GM12878 (cell line): ENCODE results near the gene KLF4. TPM values are rescaled to one million over a fixed set of nuclear protein-coding genes. Genes with fewer than 3 reads are reported as not detected.

Source experiments
- ATAC-seq: fragments of 200-7000 bp; cut with Tn5 transposase; 3 replicates; pipeline ENCODE4 v1.9.1; 2020; ENCODE audit warnings: mild to moderate bottlenecking, moderate library complexity
- BruUV-seq: library from RNA; stranded (reverse); fragments of 400-500 nt; replicated peaks from 2 replicates; lab custom pipeline; 2021; lab: Mats Ljungman, UMichigan
- CTCF ChIA-PET: fragments of 300-600 bp; sonication (Branson Sonifier 250); formaldehyde crosslinking; extraction: SDS; loops from one replicate; lab custom pipeline; 2021; ENCODE audit warnings: inconsistent platforms; lab: Yijun Ruan, JAX
- POLR2A ChIA-PET: fragments of 350-600 bp; formaldehyde crosslinking; extraction: SDS; loops from one replicate; lab custom pipeline; 2021; ENCODE audit warnings: inconsistent platforms; lab: Charles Lee
- RAD21 ChIA-PET: fragments of 300-600 bp; sonication (Branson Sonifier 250); formaldehyde crosslinking; loops from one replicate; lab custom pipeline; 2023; ENCODE audit warnings: antibody characterized with exemption; ENCODE audit not compliant: unreplicated experiment; lab: Charles Lee
- SMC1A ChIA-PET: fragments of 300-600 bp; sonication (Branson Sonifier 250); formaldehyde crosslinking; loops from one replicate; lab custom pipeline; 2023; ENCODE audit not compliant: unreplicated experiment, uncharacterized antibody; lab: Charles Lee
- DNase-seq: peaks from one replicate; pipeline ENCODE4 v3.0.0-alpha.2; 2011; ENCODE audit warnings: low read depth, low spot score
- FAIRE-seq: peaks from 3 replicates; lab custom pipeline; 2011; peaks lifted over from hg19 to GRCh38; lab: Jason Lieb, UNC
- H2AFZ ChIP-seq: 2 replicates; pipeline ENCODE4 v1.6.0; 2011; ENCODE audit warnings: low read depth, low read length, control low read depth; ENCODE audit not compliant: control insufficient read depth
- H3K27ac ChIP-seq: 2 replicates; pipeline ENCODE4 v1.5.1; 2011; ENCODE audit warnings: control low read depth; ENCODE audit not compliant: control insufficient read depth, insufficient read depth
- H3K27me3 ChIP-seq, 2 experiments: replicated peaks in 1 of 2; 2 replicates each; pipeline versions ENCODE4 v1.6.0 to v1.6.1; 2011; ENCODE audit warnings: low read length in 1 of 2; ENCODE audit not compliant: control insufficient read depth in 2 of 2, insufficient read depth in 2 of 2
- H3K36me3 ChIP-seq, 2 experiments: 2 replicates each; pipeline ENCODE4 v1.5.1; 2011; ENCODE audit warnings: low read length in 1 of 2; ENCODE audit not compliant: control insufficient read depth in 2 of 2, insufficient read depth in 2 of 2
- H3K4me1 ChIP-seq: 2 replicates; pipeline ENCODE4 v1.6.1; 2011; ENCODE audit warnings: mild to moderate bottlenecking, low read length, moderate library complexity, mixed read lengths; ENCODE audit not compliant: control insufficient read depth, insufficient read depth
- H3K4me2 ChIP-seq: 2 replicates; pipeline ENCODE4 v1.6.0; 2011; ENCODE audit warnings: control low read depth; ENCODE audit not compliant: control insufficient read depth, insufficient read depth
- H3K4me3 ChIP-seq: fragments of 200-600 bp; sonication (generic); 2 replicates; pipeline ENCODE4 v1.5.1; 2016
- H3K79me2 ChIP-seq: 2 replicates; pipeline ENCODE4 v1.6.0; 2011; ENCODE audit warnings: low read length; ENCODE audit not compliant: control insufficient read depth, insufficient read depth
- H3K9ac ChIP-seq: 2 replicates; pipeline ENCODE4 v1.8.0; 2011; ENCODE audit warnings: low read length, control low read depth, mixed read lengths; ENCODE audit not compliant: control insufficient read depth, insufficient read depth
- H3K9me3 ChIP-seq: replicated peaks from 3 replicates; pipeline ENCODE4 v1.5.1; 2011; ENCODE audit warnings: mild to moderate bottlenecking, low read length; ENCODE audit not compliant: control insufficient read depth, insufficient read depth
- H4K20me1 ChIP-seq: 2 replicates; pipeline ENCODE4 v1.6.0; 2011; ENCODE audit not compliant: control insufficient read depth, insufficient read depth
- BMI1 ChIP-seq: fragments of 450-650 bp; IDR thresholded peaks from 2 replicates; pipeline ENCODE4 v1.6.1; 2016; ENCODE audit warnings: mild to moderate bottlenecking, moderate library complexity, borderline replicate concordance
- CHD1 ChIP-seq: IDR thresholded peaks from 2 replicates; pipeline ENCODE4 v1.6.1; 2012; ENCODE audit warnings: low read depth, low read length, improper control_type of control experiment
- CREB1 ChIP-seq: IDR thresholded peaks from 2 replicates; pipeline ENCODE4 v1.6.1; 2012; ENCODE audit warnings: low read depth, mild to moderate bottlenecking, inconsistent platforms
- EED ChIP-seq: sonication (generic); IDR thresholded peaks from 2 replicates; pipeline ENCODE4 v1.6.1; 2016; ENCODE audit warnings: antibody characterized with exemption, low read depth
- EP300 ChIP-seq, 2 experiments: fragments of 150-350 bp in 1 of 2; IDR thresholded peaks; 2 replicates each; pipeline ENCODE4 v1.6.1; 2011 to 2012; ENCODE audit warnings: low read depth in 2 of 2, low read length in 2 of 2, borderline replicate concordance in 1 of 2, improper control_type of control experiment in 1 of 2, inconsistent platforms in 1 of 2; ENCODE audit not compliant: control insufficient read depth in 1 of 2
- HCFC1 ChIP-seq: fragments of 150-350 bp; IDR thresholded peaks from 2 replicates; pipeline ENCODE4 v1.6.1; 2014; ENCODE audit warnings: low read length
- MEF2B ChIP-seq: fragments of 450-650 bp; IDR thresholded peaks from 2 replicates; pipeline ENCODE4 v1.6.1; 2018; ENCODE audit warnings: mild to moderate bottlenecking, moderate library complexity; ENCODE audit not compliant: partially characterized antibody, poor library complexity, severe bottlenecking
- MYC ChIP-seq: IDR thresholded peaks from 2 replicates; pipeline ENCODE4 v1.6.1; 2011; ENCODE audit warnings: mild to moderate bottlenecking, low read length, moderate library complexity, inconsistent platforms; ENCODE audit not compliant: insufficient read depth, insufficient replicate concordance, insufficient read length, severe bottlenecking
- PAX5 ChIP-seq: IDR thresholded peaks from 2 replicates; pipeline ENCODE4 v1.6.1; 2011; ENCODE audit warnings: low read depth, low read length, borderline replicate concordance
- POLR2AphosphoS5 ChIP-seq: IDR thresholded peaks from 2 replicates; pipeline ENCODE4 v1.6.1; 2011; ENCODE audit warnings: mild to moderate bottlenecking, low read length, inconsistent platforms
- RAD51 ChIP-seq: fragments of 450-650 bp; IDR thresholded peaks from 2 replicates; pipeline ENCODE4 v1.6.1; 2016; ENCODE audit warnings: moderate library complexity, mild to moderate bottlenecking, inconsistent platforms
- REST ChIP-seq: IDR thresholded peaks from 2 replicates; pipeline ENCODE4 v1.6.1; 2012; ENCODE audit warnings: mild to moderate bottlenecking, low read depth, low read length
- TAF1 ChIP-seq: IDR thresholded peaks from 2 replicates; pipeline ENCODE4 v1.6.1; 2011; ENCODE audit warnings: mild to moderate bottlenecking, low read depth, low read length, borderline replicate concordance
- YBX1 ChIP-seq: fragments of 450-650 bp; IDR thresholded peaks from 2 replicates; pipeline ENCODE4 v1.6.1; 2016; ENCODE audit warnings: antibody characterized with exemption
- WGBS: methylation state at CpG from one replicate; pipeline ENCODE4 v1.1.6; 2016; ENCODE audit warnings: low lambda C conversion rate; ENCODE audit not compliant: insufficient replicate concordance, insufficient coverage; ENCODE audit errors: missing lambda C conversion rate; 5-methylcytosine and 5-hydroxymethylcytosine counted together
- in situ Hi-C: fragments of 300-500 bp; cut with MboI; formaldehyde crosslinking; loops from 9 replicates; pipeline ENCODE4 v1.14.3; 2018; ENCODE audit warnings: mixed read lengths
- intact Hi-C: fragments of 100-400 bp; cut with micrococcal nuclease; formaldehyde crosslinking; loops from one replicate; pipeline ENCODE4 v1.14.2; 2022; ENCODE audit not compliant: unreplicated experiment
- polyA plus RNA-seq, 11 experiments: library from polyadenylated mRNA; depleted of rRNA in 4 of 11; unstranded in 6 of 11; stranded (reverse) in 5 of 11; fragments of >200 nt; fragmentation: Nextera tagmentation in 4 of 11; fragmentation: Illumina TruSeq in 1 of 11; extraction: Ambion mirVana in 4 of 11; extraction: Trizol in 1 of 11; gene quantifications; 1 replicate in 1 of 11; 2 replicates in 10 of 11; pipeline versions ENCODE4 v1.2.1 to v1.2.3, GENCODE V29; 2011 to 2016; ENCODE audit warnings: inconsistent platforms in 2 of 11, missing spikeins in 2 of 11, low read depth in 1 of 11
- total RNA-seq, 4 experiments: library from RNA; depleted of rRNA in 3 of 4; stranded (reverse); fragments of >200 nt in 3 of 4; fragmentation: Illumina TruSeq in 1 of 4; extraction: Trizol in 1 of 4; gene quantifications; 2 replicates each; pipeline versions ENCODE4 v1.2.1 to v1.2.3, GENCODE V29; 2013 to 2021

The KLF4 gene
- total and polyA plus RNA-seq, 10 of the 15 experiments (the other 5 are each of a cell fraction or from before 2014, with no cell fraction given): 0.03 to 0.40 (median 0.10) TPM; not detected in 1

- SMC1A ChIA-PET: no interaction called here
Measured at GRCh38 chr9:107504585-107505455, 15.3 kb upstream of the KLF4 start.

More at GRCh38 chr9:107504585-107505455, 15.3 kb upstream of the KLF4 start:
- Histone ChIP-seq H3K27ac (no peak overlapping the region), H3K36me3 (no peaks in the 10 kb centered on the region), H3K4me2 (no peak overlapping the region), H3K4me1 (no peaks in the 10 kb centered on the region), H4K20me1 (no peaks in the 10 kb centered on the region), H2AFZ (no peak overlapping the region), H3K4me3 (no peak overlapping the region), H3K79me2 (no peaks in the 10 kb centered on the region)
- POLR2A ChIA-PET: interaction anchor here (0.7 kb wide), 1 partner anchor 126 kb away, joined by 6 read pairs; no protein-coding TSS in a partner anchor
- CTCF ChIA-PET: no interaction called here
- in situ Hi-C loops: no loop called here
- BruUV-seq: no TSS peak
- DNase-seq: no peak
- intact Hi-C loops: no loop called here
- TF ChIP-seq REST: no peak
- no peak for TF ChIP-seq MYC
- TF ChIP-seq TAF1: no peak
- no peak for TF ChIP-seq PAX5
- TF ChIP-seq RAD51: no peak
- TF ChIP-seq MEF2B: no peak
- no peak for TF ChIP-seq POLR2AphosphoS5
- TF ChIP-seq EP300 (IDR thresholded peaks at IDR 0.05; ENCODE audit: borderline replicate concordance in 1 of 2, control insufficient read depth in 1 of 2, low read depth in 2 of 2, low read length in 2 of 2): no peak
- TF ChIP-seq CHD1: no peak
- no peak for TF ChIP-seq YBX1
- TF ChIP-seq BMI1: no peak
- TF ChIP-seq EED: no peak
- no peak for TF ChIP-seq HCFC1
- TF ChIP-seq CREB1: no peak
- TF ChIP-seq, all 136 proteins: peak for 0
- FAIRE-seq: no peak
- 19% methylated on average over 7 of the region's 7 CpGs for WGBS
- Histone ChIP-seq H3K27me3 (no peaks in the 10 kb centered on the region), H3K9me3 (no peaks in the 10 kb centered on the region), H3K9ac (no peak overlapping the region)
- ATAC-seq: no peak
- RAD21 ChIA-PET: no interaction called here
